ENCODE measurements around the gene TCF15.
A peak's percentile ranks its signal among the peaks of the same experiment; 100 is the strongest.
"Not testable (repeated sequence)": the region's sequence is repeated elsewhere in the genome, so short reads cannot be mapped to it uniquely, and the experiment has no call there.

Gene TCF15

GRCh38 chr20:610130-611046 lies at the start of gene TCF15:
TSS of gene TCF15 (minus strand) at chr20:610309. CDS start at chr20:610237, 72 bp downstream.
- DNase-seq = no peak

GRCh38 chr20:658731-659291 lies 48.7 kb upstream of the TCF15 start:
- no peak for DNase-seq

- DNase-seq = no peak
Observed at GRCh38 chr20:658202-658601, 48.1 kb upstream of the TCF15 start.

- DNase-seq = no peak
Observed at GRCh38 chr20:655726-656624, 45.9 kb upstream of the TCF15 start.

- DNase-seq = no peak
Observed at GRCh38 chr20:654417-654750, 44.3 kb upstream of the TCF15 start.

GRCh38 chr20:653590-654416 lies 43.7 kb upstream of the TCF15 start:
- no peak for DNase-seq

- peak; percentile 91 for DNase-seq
Observed at GRCh38 chr20:653110-653589, 43.0 kb upstream of the TCF15 start, which contains the start of gene SRXN1. TSS of gene SRXN1 (minus strand) at chr20:653200. CDS start at chr20:653185, 15 bp downstream.

GRCh38 chr20:652615-653109 lies 42.6 kb upstream of the TCF15 start:
- DNase-seq = no peak

- DNase-seq = peak; percentile 7
Observed at GRCh38 chr20:651713-652614, 41.9 kb upstream of the TCF15 start.

- DNase-seq = no peak
Observed at GRCh38 chr20:650954-651353, 40.8 kb upstream of the TCF15 start.

GRCh38 chr20:650281-650680 lies 40.2 kb upstream of the TCF15 start:
- no peak for DNase-seq

- DNase-seq = no peak
Observed at GRCh38 chr20:647479-648019, 37.4 kb upstream of the TCF15 start.

- DNase-seq = no peak
Observed at GRCh38 chr20:646868-647233, 36.7 kb upstream of the TCF15 start.

- no peak for DNase-seq
Observed at GRCh38 chr20:646107-646867, 36.2 kb upstream of the TCF15 start.

GRCh38 chr20:645318-646106 lies 35.4 kb upstream of the TCF15 start:
- DNase-seq = peak; percentile 28

GRCh38 chr20:644692-645317 lies 34.7 kb upstream of the TCF15 start:
- DNase-seq = no peak

GRCh38 chr20:642398-643174 lies 32.5 kb upstream of the TCF15 start:
- DNase-seq = no peak

- not testable (repeated sequence) for DNase-seq
Observed at GRCh38 chr20:642013-642397, 31.9 kb upstream of the TCF15 start.

Measured in NK-92 treated with Interleukin-12 subunit alpha and Interleukin-12 subunit beta, amount 100 ng/mL, for 24 hours (cell line).